Islet of Langerhans (tissue), 1 donor: ENCODE measurements around the gene DHRSX.
"Not testable (repeated sequence)": the region's sequence is repeated elsewhere in the genome, so short reads cannot be mapped to it uniquely, and the experiment has no call there.

Experiments
- FAIRE-seq: peaks from one replicate; lab custom pipeline; 2011; peaks lifted over from hg19 to GRCh38; lab: Jason Lieb, UNC

DHRSX gene

DNA sequence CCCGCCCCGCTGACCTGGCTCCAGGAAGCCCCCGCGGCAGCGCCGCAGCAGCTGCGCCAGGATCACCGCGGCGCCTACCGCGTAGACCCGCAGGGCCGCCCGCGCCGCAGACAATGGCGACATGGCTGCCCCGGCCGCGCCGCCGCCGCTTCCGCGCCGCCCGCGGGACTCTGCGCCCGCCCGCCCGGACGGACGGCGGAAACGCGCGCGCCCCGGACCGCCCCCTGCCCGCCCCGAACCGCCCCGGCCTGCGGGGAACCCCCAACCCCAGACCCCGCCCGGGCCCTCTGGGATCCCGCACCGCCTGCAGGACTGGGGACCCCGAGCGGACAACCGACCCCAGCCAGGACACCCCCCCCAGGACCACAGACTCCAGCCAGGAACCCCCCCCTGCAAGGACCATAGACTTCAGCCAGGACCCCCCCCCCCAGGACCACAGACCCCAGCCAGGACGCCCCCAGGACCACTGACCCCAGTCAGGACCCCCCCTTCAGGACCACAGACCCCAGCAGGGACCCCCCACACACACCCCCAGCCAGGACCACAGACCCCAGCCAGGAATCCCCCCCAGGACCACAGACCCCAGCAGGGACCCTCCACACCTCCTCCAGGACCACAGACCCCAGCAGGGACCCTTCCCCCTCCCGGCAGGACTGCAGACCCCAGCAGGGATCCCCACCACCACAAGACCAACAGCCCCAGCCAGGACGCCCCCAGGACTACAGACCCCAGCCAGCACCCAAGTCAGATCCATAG is at the start of gene DHRSX, which contains the start of gene ZBED1:
TSS of gene DHRSX (minus strand) at position 174 of the 756 bp plus-strand sequence. CDS start at position 123, 51 bp downstream.
TSS of gene ZBED1 (minus strand) at position 174 of the 756 bp plus-strand sequence. CDS start 10,257 bp downstream, outside the sequence.
- no peak for FAIRE-seq

DNA sequence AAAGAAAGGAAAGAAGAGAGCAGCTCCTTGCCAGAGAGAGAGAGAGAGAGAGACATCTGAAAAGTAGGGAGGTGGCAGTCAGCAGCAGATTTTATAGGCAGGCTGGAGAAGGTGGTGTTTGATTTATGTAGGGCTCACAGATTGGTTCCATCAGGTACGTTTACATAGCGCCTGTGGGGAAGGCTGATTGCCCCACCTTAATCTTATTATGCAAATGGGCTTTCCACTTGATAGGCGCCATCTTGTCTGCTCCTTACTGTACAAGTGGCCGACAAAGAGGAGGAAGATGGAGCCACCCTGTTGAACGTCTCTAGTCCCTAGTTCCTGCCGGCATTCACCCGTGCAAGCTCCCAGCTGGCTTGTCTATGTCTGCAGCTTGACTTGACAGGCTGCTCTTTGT is 49.1 kb upstream of the DHRSX start:
- no peak for FAIRE-seq

DNA sequence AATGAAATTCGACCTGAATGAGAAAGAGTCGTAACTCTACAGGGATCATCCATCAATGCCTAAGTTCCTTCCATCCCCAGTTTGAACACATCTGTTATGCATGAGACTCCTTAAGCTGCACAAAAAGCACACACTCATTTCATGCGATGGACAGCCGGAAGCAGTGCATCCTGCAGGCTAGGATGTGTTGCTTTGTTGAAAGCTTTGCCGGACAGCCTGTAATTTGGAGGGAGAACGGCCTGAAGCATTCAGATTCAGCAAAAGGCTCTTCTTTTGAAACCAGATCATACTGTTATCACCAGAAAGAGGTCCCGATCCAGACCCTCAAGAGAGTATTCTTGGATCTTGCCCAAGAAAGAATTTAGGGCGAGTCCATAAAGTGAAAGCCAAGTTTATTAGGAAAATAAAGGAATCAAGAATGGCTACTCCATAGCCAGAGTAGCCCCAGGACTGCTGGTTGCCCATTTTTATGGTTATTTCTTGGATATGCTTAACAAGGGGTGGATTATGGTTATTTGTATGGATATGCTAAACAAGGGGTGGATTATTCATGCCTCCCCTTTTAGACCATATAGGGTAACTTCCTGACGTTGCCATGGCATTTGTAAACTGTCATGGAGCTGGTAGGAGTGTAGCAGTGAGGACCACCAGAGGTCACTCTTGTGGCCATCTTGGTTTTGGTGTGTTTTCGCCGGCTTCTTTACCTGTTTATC is 48.1 kb upstream of the DHRSX start:
- no peak for FAIRE-seq

GRCh38 chrX:2547736-2548135 is 47.0 kb upstream of the DHRSX start:
- FAIRE-seq, result no peak

DNA sequence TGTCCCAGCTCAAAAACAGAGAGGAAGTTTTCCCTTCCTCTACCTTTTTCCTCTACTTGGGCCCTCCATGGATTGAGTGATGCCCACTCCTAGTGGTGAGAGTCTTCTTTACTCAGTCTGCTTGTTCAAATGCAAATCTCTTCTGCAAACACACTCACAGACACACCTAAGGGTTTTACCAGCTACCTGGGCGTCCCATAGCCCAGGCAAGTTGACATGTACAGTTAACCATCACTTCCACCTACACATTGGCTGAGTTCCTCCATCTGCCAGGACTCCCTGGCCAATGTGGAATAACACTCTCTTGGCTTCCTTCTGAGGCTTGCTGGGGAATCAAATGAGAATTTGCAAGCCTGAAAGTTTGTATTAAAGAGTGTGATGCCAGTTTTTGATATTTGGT is 45.7 kb upstream of the DHRSX start:
- no peak for FAIRE-seq

DNA sequence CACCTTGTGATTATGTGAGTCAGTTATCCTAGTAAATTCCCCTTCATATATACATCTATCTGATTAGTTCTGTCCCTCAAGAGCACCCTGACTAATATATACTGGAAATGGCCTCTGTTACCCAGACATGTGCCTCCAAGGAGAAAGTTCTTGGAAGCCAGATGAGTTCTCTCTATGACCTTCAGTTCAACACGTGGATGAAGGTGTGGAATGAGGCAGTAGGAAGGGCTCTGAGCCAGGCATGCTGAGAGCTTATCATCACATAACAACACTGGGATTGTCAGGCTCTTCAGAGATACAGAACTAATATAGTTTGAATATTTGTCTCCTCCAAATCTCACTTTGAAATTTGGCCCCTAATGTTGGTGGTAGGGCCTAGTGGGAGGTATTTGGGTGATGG is 44.4 kb upstream of the DHRSX start:
- FAIRE-seq, result no peak

DNA sequence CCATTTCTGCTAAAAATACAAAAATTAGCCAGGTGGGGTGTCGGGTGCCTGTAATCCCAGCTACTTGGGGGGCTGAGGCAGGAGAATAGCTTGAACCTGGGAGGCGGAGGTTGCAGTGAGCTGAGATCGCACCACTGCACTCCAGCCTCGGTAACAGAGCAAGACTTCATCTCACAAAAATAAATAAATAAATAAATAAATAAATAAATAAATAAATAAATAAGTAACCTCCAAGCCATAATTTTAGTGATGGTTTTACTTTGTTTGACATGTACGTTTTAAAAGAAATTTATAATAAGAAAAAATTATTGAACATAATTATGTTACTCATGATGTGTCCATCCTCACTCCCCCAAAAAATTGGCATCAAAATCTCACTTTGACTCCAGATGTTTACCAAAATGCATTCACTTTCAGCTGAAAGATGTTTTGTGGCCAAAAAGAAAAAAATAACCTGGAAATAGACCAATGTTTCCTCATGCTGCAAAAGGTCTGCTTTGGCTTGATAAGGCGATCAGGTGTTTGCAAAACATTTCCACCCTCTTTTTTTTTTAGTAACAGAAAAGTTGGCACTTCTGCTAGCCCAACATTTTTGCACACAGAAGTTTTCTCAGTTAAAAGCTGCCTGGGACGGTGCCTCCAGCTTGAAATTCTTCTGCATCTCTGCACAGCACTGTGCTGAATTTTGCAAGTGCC is 42.2 kb upstream of the DHRSX start:
- FAIRE-seq, result no peak

DNA sequence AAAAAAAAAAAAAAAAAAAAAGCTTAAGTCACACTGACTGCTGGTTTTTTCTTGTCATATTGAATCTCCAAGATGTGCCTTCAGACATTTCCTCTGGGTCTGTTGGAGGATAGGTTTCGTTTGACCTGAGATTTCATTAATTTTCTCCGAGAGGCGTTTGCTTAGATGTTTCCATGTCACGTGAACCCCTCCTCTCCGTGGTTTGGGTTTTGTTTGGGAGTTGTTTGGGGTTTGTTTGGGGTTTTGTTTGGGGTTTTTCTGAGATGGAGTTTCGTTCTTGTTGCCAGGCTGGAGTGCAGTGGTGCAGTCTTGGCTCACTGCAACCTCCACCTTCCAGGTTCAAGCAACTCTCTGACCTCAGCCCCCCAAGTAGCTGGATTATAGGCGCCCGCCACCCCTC is 40.8 kb upstream of the DHRSX start:
- no peak for FAIRE-seq

DNA sequence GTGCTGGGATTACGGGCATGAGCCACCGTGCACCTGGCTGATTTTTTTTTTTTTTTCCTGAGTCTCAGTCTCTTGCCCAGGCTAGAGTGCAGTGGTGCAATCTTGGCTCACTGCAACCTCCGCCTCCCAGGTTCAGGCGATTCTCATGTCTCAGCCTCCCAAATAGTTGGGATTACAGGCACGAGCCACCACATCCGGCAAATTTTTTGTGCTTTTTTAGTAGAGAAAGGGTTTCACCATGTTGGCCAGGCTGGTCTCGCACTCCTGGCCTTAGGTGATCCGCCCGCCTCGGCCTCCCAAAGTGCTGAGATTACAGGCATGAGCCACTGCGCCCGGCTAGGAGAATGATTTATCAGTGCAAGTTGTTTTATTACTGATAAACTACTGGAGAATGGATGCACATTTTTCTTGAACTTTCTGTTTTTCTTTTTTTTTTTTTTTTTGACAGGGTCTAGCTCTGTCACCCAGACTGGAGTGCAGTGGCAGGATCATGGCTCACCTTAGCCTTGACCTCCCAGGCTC is 39.7 kb upstream of the DHRSX start:
- no peak for FAIRE-seq

- FAIRE-seq, result no peak
These were observed 38.8 kb upstream of the DHRSX start for GRCh38 chrX:2539586-2539985.

DNA sequence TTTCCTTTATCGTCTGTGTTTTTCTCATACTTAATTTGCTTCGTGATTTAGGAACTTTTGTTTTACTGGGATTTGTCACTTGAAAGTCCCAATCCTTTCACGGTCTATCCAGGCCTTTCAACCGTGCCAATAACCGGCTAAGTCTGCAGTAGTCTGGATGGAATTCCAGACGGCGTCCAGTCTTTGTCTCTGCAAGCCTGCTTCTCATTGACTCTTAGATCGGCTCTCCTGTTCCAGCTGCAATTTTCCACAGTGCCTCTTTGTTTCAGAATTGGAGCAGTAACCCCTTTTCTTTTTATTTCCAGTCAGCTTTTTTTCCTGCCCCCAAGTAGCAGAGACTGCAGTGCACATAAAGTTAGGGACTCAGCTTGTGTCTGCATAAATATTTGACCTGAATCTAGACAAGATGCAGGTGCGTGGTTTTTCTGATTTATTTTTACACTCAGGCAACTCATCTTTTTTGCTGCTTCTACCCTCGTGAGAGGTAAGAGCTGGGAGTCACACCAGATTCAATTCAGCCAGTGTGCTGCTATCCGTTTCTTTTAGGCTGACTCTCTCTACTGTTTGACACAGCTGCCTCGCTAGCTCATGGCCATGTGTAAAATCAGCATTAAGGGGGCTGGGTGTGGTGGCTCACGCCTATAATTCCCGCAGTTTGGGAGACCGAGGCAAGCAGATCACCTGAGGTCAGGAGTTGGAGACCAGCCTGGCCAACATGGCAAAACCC is 37.4 kb upstream of the DHRSX start:
- no peak for FAIRE-seq

GRCh38 chrX:2536974-2537373 is 36.2 kb upstream of the DHRSX start:
- FAIRE-seq, result no peak

DNA sequence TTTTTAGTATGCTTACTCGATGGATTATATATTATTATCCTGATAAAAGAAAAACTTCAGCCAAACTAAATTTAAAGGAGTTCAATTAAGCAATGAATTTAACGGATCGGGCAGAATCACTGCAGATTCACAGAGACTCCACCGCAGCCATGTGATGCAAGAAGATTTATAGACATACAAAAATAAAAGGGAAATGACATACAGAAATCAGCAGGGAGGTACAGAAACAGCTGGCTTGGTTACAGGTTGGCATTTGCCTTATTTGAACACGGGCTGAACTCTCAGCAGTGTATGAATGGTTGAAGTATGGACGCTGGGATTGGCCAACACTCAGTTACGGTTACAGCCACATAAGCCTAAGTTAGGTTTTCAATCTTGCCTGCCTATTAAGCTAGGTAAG is 35.4 kb upstream of the DHRSX start:
- no peak for FAIRE-seq

DNA sequence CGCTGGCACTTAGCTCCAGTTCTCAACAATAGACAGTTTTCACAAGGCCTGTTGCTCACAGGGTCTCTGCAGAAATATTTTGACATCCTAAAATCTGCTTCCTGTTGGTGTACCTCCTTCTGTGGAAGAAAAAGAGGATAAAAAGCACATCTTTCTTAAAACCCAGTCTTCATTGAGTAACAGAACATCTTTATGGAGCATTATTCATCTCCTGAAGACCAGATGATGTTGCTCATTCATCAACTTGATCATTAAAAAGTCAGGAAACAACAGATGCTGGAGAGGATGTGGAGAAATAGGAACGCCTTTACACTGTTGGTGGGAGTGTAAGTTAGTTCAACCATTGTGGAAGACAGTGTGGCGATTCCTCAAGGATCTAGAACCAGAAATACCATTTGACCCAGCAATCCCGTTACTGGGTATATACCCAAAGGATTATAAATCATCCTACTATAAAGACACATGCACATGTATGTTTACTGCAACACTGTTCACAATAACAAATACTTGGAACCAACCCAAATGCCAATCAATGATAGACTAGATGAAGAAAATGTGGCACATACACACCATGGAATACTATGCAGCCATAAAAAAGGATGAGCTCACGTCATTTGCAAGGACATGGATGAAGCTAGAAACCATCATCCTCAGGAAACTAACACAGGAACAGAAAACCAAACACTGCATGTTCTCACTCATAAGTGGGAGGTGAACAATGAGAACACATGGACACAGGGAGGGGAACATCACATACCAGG is 33.7 kb upstream of the DHRSX start:
- not testable (repeated sequence) for FAIRE-seq

GRCh38 chrX:2533424-2533823 is 32.6 kb upstream of the DHRSX start:
- FAIRE-seq, result no peak

GRCh38 chrX:2526390-2526789 is 25.6 kb upstream of the DHRSX start:
- no peak for FAIRE-seq

- FAIRE-seq, result no peak
These were observed 23.1 kb upstream of the DHRSX start for GRCh38 chrX:2523911-2524310.

GRCh38 chrX:2521927-2522386 is 21.2 kb upstream of the DHRSX start:
- no peak for FAIRE-seq

DNA sequence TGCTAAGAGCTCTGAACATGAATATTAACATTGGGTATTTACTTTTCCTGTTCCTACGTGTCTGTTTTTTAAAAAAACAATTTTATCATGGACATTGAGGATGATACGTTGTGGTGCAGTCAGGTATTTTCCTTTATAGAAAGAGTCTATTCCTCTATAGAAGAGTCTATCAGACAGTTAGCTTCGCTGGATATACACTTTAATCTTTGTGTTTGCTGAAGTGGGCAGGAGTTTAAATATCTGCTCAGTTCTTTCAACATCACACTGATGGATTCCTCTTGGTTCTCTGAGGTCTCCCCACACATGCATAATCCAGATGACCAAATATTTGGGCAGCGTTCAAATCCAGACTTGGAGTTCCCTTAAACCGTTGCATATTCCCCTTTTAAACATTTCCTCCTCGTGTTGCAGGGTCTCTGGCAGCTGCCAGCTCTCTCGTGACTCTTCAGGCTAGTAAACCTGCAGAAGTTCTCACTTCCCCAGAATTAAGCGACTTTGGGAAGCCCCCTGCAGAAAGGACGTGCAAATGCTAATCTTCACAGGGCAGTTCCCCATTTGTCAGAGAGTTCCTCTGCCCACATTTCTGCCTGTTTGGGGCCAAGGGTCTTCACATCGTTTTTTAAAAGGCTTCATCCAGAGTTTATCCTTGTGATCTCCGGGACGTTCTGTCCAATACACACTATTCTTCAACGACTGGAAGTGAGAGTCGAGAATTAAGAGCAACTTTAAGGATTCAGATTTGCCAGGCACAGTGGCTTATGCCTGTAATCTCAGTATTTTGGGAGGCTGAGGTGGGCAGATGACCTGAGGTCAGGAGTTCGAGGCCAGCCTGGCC is 20.5 kb upstream of the DHRSX start:
- no peak for FAIRE-seq

DNA sequence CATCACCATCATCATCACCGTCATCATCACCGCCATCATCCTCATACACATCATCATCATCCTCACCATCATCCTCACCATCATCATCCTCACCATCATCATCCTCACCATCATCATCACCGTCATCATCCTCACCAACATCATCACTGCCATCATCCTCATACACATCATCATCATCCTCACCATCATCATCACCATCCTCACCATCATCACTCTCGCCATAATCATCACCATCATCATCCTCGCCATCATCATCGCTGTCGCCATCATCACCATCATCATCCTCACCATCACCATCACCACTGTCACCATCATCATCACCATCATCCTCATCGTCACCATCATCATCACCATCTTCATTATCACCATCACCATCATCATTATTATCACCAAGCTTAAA is 19.8 kb upstream of the DHRSX start:
- no peak for FAIRE-seq
